ENCODE data around the gene PDLIM5.

The PDLIM5 gene

GRCh38 chr4:94459462-94460161 lies 7.9 kb downstream of the PDLIM5 start:
- H3K4me3 ChIP-seq (ENCODE audit: low read depth, low read length), result no peak overlapping the region
- TF ChIP-seq CTCF (IDR thresholded peaks at IDR 0.05; ENCODE audit: low read depth, low read length), result no peak

- no peak for TF ChIP-seq CTCF (IDR thresholded peaks at IDR 0.05; ENCODE audit: low read depth, low read length)
Measured at GRCh38 chr4:94461506-94461905, 9.8 kb downstream of the PDLIM5 start.

GRCh38 chr4:94462572-94462971 lies 10.8 kb downstream of the PDLIM5 start:
- no peak for TF ChIP-seq CTCF (IDR thresholded peaks at IDR 0.05; ENCODE audit: low read depth, low read length)
- H3K4me3 ChIP-seq (ENCODE audit: low read depth, low read length), result no peak overlapping the region

More at GRCh38 chr4:94461506-94461905, 9.8 kb downstream of the PDLIM5 start:
- no peak overlapping the region for H3K4me3 ChIP-seq (ENCODE audit: low read depth, low read length)

- no peak overlapping the region for H3K4me3 ChIP-seq (ENCODE audit: low read depth, low read length)
- TF ChIP-seq CTCF (IDR thresholded peaks at IDR 0.05; ENCODE audit: low read depth, low read length), result no peak
Measured at GRCh38 chr4:94463771-94464170, 12.0 kb downstream of the PDLIM5 start.

- no peak overlapping the region for H3K4me3 ChIP-seq (ENCODE audit: low read depth, low read length)
- no peak for TF ChIP-seq CTCF (IDR thresholded peaks at IDR 0.05; ENCODE audit: low read depth, low read length)
Measured at GRCh38 chr4:94466371-94466770, 14.6 kb downstream of the PDLIM5 start.

GRCh38 chr4:94466923-94467322 lies 15.2 kb downstream of the PDLIM5 start:
- H3K4me3 ChIP-seq (ENCODE audit: low read depth, low read length), result no peak overlapping the region
- no peak for TF ChIP-seq CTCF (IDR thresholded peaks at IDR 0.05; ENCODE audit: low read depth, low read length)

GRCh38 chr4:94468093-94468769 lies 16.5 kb downstream of the PDLIM5 start:
- no peak overlapping the region for H3K4me3 ChIP-seq (ENCODE audit: low read depth, low read length)
- TF ChIP-seq CTCF (IDR thresholded peaks at IDR 0.05; ENCODE audit: low read depth, low read length), result no peak

Measured in WI38 (cell line).